ENCODE measurements around the gene CTCF. TPM values are rescaled to one million over a fixed set of nuclear protein-coding genes. Genes with fewer than 3 reads are reported as not detected.

The CTCF gene
- total and polyA plus RNA-seq, 2 experiments from 2014 or later: 64.5 to 72.3 TPM

GRCh38 chr16:67539271-67539670 lies 23.1 kb upstream of the CTCF start (continued):
- TF ChIP-seq CTCF (conservative IDR thresholded peaks at IDR 0.05; ENCODE audit: low read depth in 2 of 2) (no peak), NANOG (IDR thresholded peaks at IDR 0.05; ENCODE audit: borderline replicate concordance) (no peak), ZNF114 (CRISPR knock-in tag; IDR thresholded peaks at IDR 0.05) (no peak), ZNF331 (CRISPR knock-in tag; IDR thresholded peaks at IDR 0.05; ENCODE audit: low read depth) (no peak), STAT1 (IDR thresholded peaks at IDR 0.05; ENCODE audit: unreplicated experiment) (no peak), CREB1 (CRISPR knock-in tag; IDR thresholded peaks at IDR 0.05; ENCODE audit: low read depth) (no peak)

GRCh38 chr16:67539691-67540635 lies 22.4 kb upstream of the CTCF start:
- Mint-ChIP-seq H3K9me3 (no peaks in the 10 kb centered on the region; the same call in 2 of the 3 replicates), H3K27me3 (ENCODE audit: insufficient read depth, low read depth, poor library complexity) (peaks cover 71% of the 10 kb centered on the region), H3K4me1 (peaks cover 21% of the 10 kb centered on the region), H3K36me3 (ENCODE audit: low read depth) (peaks cover 12% of the 10 kb centered on the region), H3K4me3 (no peak overlapping the region), H3K27ac (no peak overlapping the region)
- no peaks in the 10 kb centered on the region; the same call in 1 of the 2 replicates for H3K4me1 ChIP-seq (ENCODE audit: insufficient read depth)
- no peaks in the 10 kb centered on the region for H3K36me3 ChIP-seq (ENCODE audit: insufficient read depth)
- no peaks in the 10 kb centered on the region for H3K9me2 ChIP-seq (ENCODE audit: insufficient read depth)
- DNase-seq (ENCODE audit: low spot score): no peak
- TF ChIP-seq CTCF (conservative IDR thresholded peaks at IDR 0.05; ENCODE audit: low read depth in 2 of 2): 0 out of 4 replicates have a peak, but pooled peaks of 1 of the 2 experiments have one; percentile 10
- no peak for TF ChIP-seq REST (IDR thresholded peaks at IDR 0.05; ENCODE audit: unreplicated experiment)
- no peak for TF ChIP-seq ETS1 (IDR thresholded peaks at IDR 0.05)
- no peak for TF ChIP-seq CREB1 (CRISPR knock-in tag; IDR thresholded peaks at IDR 0.05; ENCODE audit: low read depth)
- H3K79me2 ChIP-seq (replicated peaks; ENCODE audit: insufficient read depth): no peaks in the 10 kb centered on the region
- H3K4me3 ChIP-seq: no peak overlapping the region
- no peak overlapping the region for H2AFZ ChIP-seq
- no peak overlapping the region for H3K4me2 ChIP-seq
- no peak for ATAC-seq
- H3K27ac ChIP-seq (ENCODE audit: low read depth): no peak overlapping the region
- no peaks in the 10 kb centered on the region; the same call in 1 of the 2 replicates for H4K20me1 ChIP-seq (replicated peaks; ENCODE audit: insufficient read depth)
- peaks cover 67% of the 10 kb centered on the region for H3K27me3 ChIP-seq (ENCODE audit: insufficient read depth)
- 0 out of 2 replicates have a peak, but pooled peaks cover 3% of the 10 kb centered on the region for H3F3A ChIP-seq (replicated peaks; ENCODE audit: low read depth)
